Gastroesophageal sphincter (tissue), 4 donors: ENCODE data around the gene MPZL1. TPM values are rescaled to one million over a fixed set of nuclear protein-coding genes. Genes with fewer than 3 reads are reported as not detected.
"Not testable (repeated sequence)": the region's sequence is repeated elsewhere in the genome, so short reads cannot be mapped to it uniquely, and the experiment has no call there.

Experiments used
- ATAC-seq: fragments of 150-250 bp; one replicate; pipeline ENCODE4 v1.9.1; 2016; ENCODE audit warnings: mild to moderate bottlenecking, moderate library complexity
- H3K27ac ChIP-seq, 4 donors: fragments of 200-600 bp; sonication (generic) in 3 of 4; 1 replicate in 3 of 4; 2 replicates in 1 of 4; pipeline ENCODE4 v1.5.1; 2016 to 2019
- H3K27me3 ChIP-seq: fragments of 200-600 bp; sonication (generic); one replicate; pipeline ENCODE4 v1.5.1; 2019
- H3K36me3 ChIP-seq, 2 donors: fragments of 200-600 bp; sonication (generic); one replicate each; pipeline ENCODE4 v1.5.1; 2019; ENCODE audit warnings: control low read depth in 1 of 2
- H3K4me1 ChIP-seq, 3 donors: fragments of 200-600 bp; sonication (generic); 1 replicate in 2 of 3; 2 replicates in 1 of 3; pipeline ENCODE4 v1.5.1; 2016 to 2019; ENCODE audit warnings: control low read depth in 2 of 3
- H3K4me3 ChIP-seq, 2 donors: fragments of 200-600 bp; sonication (generic); one replicate each; pipeline ENCODE4 v1.5.1; 2019; ENCODE audit warnings: mild to moderate bottlenecking in 1 of 2, moderate library complexity in 1 of 2
- H3K9me3 ChIP-seq, 3 donors: fragments of 200-600 bp; sonication (generic); one replicate each; pipeline ENCODE4 v1.5.1; 2017 to 2019; ENCODE audit warnings: control low read depth in 2 of 3
- EP300 ChIP-seq: sonication (generic); formaldehyde crosslinking; IDR thresholded peaks from one replicate; pipeline ENCODE4 v1.6.1; 2017; ENCODE audit warnings: antibody characterized with exemption, mild to moderate bottlenecking
- POLR2A ChIP-seq, 2 donors: fragments of 450-650 bp; IDR thresholded peaks; one replicate each; pipeline ENCODE4 v1.6.1; 2017; ENCODE audit warnings: antibody characterized with exemption in 2 of 2, mild to moderate bottlenecking in 2 of 2, moderate library complexity in 1 of 2
- POLR2AphosphoS5 ChIP-seq: sonication (generic); formaldehyde crosslinking; IDR thresholded peaks from one replicate; pipeline ENCODE4 v1.6.1; 2017; ENCODE audit warnings: antibody characterized with exemption
- WGBS, 2 donors: methylation state at CpG; one replicate each; pipeline ENCODE4 v1.1.5; 2018; ENCODE audit warnings: low coverage in 1 of 2; 5-methylcytosine and 5-hydroxymethylcytosine counted together
- total RNA-seq, 4 donors: library from RNA; depleted of rRNA; stranded (reverse); fragments of >200 nt; gene quantifications; one replicate each; pipeline ENCODE4 v1.1.0, GENCODE V29; 2016
- TF ChIP-seq, protein P1 (sequence below), 4 experiments: fragments of 200-600 bp in 2 of 4; fragments of 450-650 bp in 2 of 4; sonication (generic) in 1 of 4; IDR thresholded peaks; one replicate each; pipeline ENCODE4 v1.5.1; 2017 to 2019; ENCODE audit warnings: antibody characterized with exemption in 4 of 4, mild to moderate bottlenecking in 2 of 4, moderate library complexity in 2 of 4

MPZL1 gene
- total RNA-seq, 4 donors from 2014 or later: 83.7 to 127 (median 95.8) TPM

DNA sequence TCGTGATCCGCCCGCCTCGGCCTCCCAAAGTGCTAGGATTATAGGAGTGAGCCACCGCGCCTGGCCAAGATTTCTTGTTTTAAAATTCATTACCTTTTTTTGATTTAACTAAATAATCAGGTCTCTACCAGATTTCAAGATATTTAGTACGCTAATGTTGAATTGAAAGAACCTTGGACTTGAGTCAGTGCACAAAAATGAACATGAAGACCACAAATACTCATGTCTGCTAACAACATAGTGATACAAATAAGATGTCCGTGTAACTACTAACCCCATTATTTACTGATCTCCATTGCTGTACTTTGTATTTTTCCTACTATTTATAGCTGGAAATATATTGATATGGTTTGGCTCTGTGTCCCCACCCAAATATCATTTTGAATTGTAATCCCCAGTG is 16.4 kb downstream of the MPZL1 start:
- Histone ChIP-seq H3K36me3 (no peaks in the 10 kb centered on the region), H3K9me3 (no peaks in the 10 kb centered on the region), H3K4me1 (peaks cover 0 to 15% (median 4%) of the 10 kb centered on the region in 3 donors), H3K27me3 (no peaks in the 10 kb centered on the region), H3K4me3 (no peak overlapping the region), H3K27ac (no peak overlapping the region)
- no peak for ATAC-seq
- 97 to 99% methylated on average over 7 to 8 of the region's 8 CpGs for WGBS, 2 donors
- no peak for TF ChIP-seq POLR2AphosphoS5
- TF ChIP-seq POLR2A (IDR thresholded peaks at IDR 0.05): no peak
- TF ChIP-seq, protein P1, sequence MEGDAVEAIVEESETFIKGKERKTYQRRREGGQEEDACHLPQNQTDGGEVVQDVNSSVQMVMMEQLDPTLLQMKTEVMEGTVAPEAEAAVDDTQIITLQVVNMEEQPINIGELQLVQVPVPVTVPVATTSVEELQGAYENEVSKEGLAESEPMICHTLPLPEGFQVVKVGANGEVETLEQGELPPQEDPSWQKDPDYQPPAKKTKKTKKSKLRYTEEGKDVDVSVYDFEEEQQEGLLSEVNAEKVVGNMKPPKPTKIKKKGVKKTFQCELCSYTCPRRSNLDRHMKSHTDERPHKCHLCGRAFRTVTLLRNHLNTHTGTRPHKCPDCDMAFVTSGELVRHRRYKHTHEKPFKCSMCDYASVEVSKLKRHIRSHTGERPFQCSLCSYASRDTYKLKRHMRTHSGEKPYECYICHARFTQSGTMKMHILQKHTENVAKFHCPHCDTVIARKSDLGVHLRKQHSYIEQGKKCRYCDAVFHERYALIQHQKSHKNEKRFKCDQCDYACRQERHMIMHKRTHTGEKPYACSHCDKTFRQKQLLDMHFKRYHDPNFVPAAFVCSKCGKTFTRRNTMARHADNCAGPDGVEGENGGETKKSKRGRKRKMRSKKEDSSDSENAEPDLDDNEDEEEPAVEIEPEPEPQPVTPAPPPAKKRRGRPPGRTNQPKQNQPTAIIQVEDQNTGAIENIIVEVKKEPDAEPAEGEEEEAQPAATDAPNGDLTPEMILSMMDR (IDR thresholded peaks at IDR 0.05): no peak
- TF ChIP-seq EP300: no peak

DNA sequence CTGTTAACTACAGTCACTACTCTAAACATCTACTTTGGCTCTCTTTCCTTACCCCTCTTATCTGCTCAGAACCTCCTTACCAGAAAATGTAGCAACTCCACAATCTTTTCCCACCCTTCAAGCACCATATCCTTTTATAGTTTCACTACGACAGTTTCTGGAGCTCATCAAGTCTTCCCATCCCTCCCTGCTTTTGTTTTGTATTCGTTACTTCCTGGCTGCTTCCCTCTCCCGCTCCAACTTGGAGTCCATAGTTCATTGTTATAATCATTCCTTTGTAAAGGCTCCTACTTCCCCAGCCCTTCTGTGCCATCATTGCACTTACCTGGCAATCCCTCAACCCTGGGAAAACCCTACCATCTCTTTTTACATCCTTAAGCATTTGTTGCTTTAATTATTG is 18.0 kb downstream of the MPZL1 start:
- H3K4me3 ChIP-seq: no peak overlapping the region
- H3K4me1 ChIP-seq: peaks cover under 1 to 22% (median 4%) of the 10 kb centered on the region in 3 donors
- 33% methylated on average over 3 of the region's 3 CpGs for WGBS, 2 donors
- TF ChIP-seq POLR2AphosphoS5: no peak
- TF ChIP-seq POLR2A (IDR thresholded peaks at IDR 0.05): no peak
- TF ChIP-seq, protein P1 (IDR thresholded peaks at IDR 0.05): no peak
- no peak for TF ChIP-seq EP300
- ATAC-seq: no peak
- H3K9me3 ChIP-seq: no peaks in the 10 kb centered on the region
- no peaks in the 10 kb centered on the region for H3K27me3 ChIP-seq
- H3K36me3 ChIP-seq: no peaks in the 10 kb centered on the region
- no peak overlapping the region for H3K27ac ChIP-seq

DNA sequence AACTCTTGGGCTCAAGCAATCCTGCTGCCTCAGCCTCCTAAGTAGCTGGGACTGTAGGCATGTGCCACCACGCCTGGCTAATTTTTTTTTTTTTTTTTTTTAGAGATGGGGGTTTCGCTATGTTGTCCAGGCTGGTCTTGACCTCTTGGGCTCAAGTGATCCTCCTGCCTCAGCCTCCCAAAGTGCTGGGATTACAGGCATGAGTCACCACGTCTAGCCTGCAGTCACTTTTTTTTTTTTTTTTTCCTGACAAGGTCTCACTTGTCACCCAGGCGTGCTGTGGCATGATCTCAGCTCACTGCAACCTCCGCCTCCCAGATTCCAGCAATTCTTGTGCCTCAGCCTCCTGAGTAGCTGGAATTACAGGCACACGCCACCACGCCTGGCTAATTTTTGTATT is 19.3 kb downstream of the MPZL1 start:
- H3K9me3 ChIP-seq, H3K4me3 ChIP-seq, H3K27me3 ChIP-seq, H3K36me3 ChIP-seq, H3K27ac ChIP-seq, ATAC-seq: not testable (repeated sequence)
- 94 to 100% methylated on average over 1 to 6 of the region's 7 CpGs for WGBS, 2 donors
- H3K4me1 ChIP-seq: peaks cover 3 to 34% (median 4%) of the 10 kb centered on the region in 3 donors

DNA sequence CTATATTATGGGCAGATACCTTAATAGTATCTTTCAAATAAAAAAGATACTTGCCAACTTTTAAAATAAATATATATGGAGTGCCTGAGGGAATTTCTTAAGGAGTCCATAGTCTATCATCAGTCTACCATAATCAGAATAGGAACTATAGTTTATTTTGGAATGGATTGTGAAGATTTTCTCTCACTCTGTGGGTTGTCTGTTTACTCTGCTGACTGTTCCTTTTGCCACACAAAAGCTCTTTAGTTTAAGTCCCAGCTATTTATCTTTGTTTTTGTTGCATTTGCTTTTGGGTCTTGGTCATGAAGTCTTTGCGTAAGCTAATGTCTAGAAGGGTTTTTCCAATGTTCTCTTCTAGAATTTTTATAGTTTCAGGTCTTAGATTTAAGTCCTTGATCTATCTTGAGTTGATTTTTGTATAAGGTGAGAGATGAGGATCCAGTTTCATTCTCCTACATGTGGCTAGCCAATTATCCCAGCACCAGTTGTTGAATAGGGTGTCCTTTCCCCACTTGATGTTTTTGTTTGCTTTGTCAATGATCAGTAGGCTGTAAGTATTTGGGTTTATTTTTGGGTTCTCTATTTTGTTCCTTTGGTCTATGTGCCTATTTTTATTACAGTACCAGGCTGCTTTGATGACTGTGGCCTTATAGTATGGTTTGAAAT is 20.7 kb downstream of the MPZL1 start:
- H3K36me3 ChIP-seq, H3K4me3 ChIP-seq, H3K9me3 ChIP-seq, H3K27me3 ChIP-seq, ATAC-seq, H3K27ac ChIP-seq: not testable (repeated sequence)
- H3K4me1 ChIP-seq: peaks cover 3 to 33% (median 5%) of the 10 kb centered on the region in 3 donors
- 83 to 92% methylated on average over 1 of the region's 1 CpG for WGBS, 2 donors

DNA sequence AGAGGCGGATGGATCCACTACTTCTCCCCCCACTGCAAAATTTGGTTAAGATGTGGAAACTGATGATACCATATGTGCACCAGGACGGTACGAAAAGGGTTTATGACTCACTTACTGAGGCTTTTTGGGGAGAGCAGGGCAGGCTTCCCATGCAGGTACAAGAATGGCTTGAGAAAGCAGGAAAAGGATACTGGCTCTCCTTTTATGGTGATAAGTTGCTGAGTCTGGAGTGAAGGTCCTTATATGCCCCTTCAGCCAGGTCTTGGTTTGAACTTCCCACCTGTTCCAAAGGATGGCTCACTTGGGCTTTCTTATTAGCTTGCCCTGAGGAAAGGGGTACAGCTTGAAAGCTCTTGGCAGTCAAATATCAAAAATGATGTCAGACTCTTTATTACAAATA is 23.1 kb downstream of the MPZL1 start:
- Histone ChIP-seq H3K4me3 (no peak overlapping the region), H3K9me3 (no peaks in the 10 kb centered on the region), H3K36me3 (no peaks in the 10 kb centered on the region), H3K27me3 (no peaks in the 10 kb centered on the region), H3K27ac (no peak overlapping the region), H3K4me1 (peaks cover 3 to 56% (median 6%) of the 10 kb centered on the region in 3 donors)
- 79 to 100% methylated on average over 1 to 3 of the region's 3 CpGs for WGBS, 2 donors
- ATAC-seq: no peak
- TF ChIP-seq POLR2A (IDR thresholded peaks at IDR 0.05): no peak
- TF ChIP-seq, protein P1 (IDR thresholded peaks at IDR 0.05): no peak
- no peak for TF ChIP-seq POLR2AphosphoS5

DNA sequence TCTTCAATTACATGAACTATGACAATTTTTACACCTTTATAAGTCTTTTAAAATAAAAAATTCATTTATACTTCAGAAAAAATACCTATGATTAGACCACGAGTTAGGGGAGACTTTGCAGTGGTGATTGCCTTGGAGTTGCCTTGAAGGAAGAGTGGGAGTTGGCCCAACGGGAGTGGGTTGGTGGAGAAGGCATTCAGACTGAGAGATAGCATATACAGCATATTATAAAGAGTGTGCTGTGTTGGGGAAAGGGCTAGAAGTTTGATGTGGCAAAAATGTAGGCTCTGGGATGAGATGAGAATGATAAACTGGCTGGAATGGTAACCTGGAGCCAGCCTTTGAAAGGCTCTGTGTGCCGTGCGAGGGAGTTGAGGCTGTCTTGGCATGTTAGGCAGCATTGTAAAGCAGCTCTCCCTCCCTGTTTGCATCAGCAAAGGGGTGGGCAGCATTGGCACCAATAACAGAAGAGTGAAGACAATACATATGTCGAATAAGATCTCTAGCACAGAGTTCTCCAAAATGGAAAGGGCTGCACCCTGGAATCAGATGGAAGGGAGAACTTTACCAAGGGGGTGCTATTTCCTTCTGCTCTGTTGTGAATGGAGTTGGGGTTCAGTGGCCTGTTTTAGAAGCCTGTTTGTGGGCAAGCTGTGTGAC is 24.4 kb downstream of the MPZL1 start:
- no peaks in the 10 kb centered on the region for H3K9me3 ChIP-seq
- no peak overlapping the region for H3K27ac ChIP-seq
- H3K4me1 ChIP-seq: peaks cover 3 to 66% (median 6%) of the 10 kb centered on the region in 3 donors
- H3K27me3 ChIP-seq: no peaks in the 10 kb centered on the region
- 79 to 86% methylated on average over 5 of the region's 5 CpGs for WGBS, 2 donors
- H3K36me3 ChIP-seq: no peaks in the 10 kb centered on the region
- TF ChIP-seq EP300 (no peak), POLR2AphosphoS5 (no peak), POLR2A (IDR thresholded peaks at IDR 0.05) (no peak)
- TF ChIP-seq, protein P1 (IDR thresholded peaks at IDR 0.05): no peak
- no peak for ATAC-seq
- H3K4me3 ChIP-seq: no peak overlapping the region
